D721Med (cell line): Measurements from ENCODE around the gene TLR10.

Source experiments
- DNase-seq: peaks from one replicate; pipeline ENCODE4 v3.0.0; 2011; ENCODE audit warnings: low spot score; ENCODE audit not compliant: insufficient read length
- FAIRE-seq: peaks from 2 replicates; lab custom pipeline; 2011; peaks lifted over from hg19 to GRCh38; lab: Jason Lieb, UNC
- CTCF ChIP-seq: IDR thresholded peaks from 2 replicates; pipeline ENCODE4 v1.5.1; 2012; ENCODE audit warnings: mild to moderate bottlenecking, control low read depth; ENCODE audit not compliant: insufficient read depth; ENCODE audit errors: missing control alignments

TLR10 gene

GRCh38 chr4:38764277-38764676 is 18.5 kb downstream of the TLR10 start:
- FAIRE-seq (no peak), DNase-seq (no peak)
- no peak for TF ChIP-seq CTCF

GRCh38 chr4:38762560-38762959 is 20.2 kb downstream of the TLR10 start:
- FAIRE-seq (no peak), DNase-seq (no peak)
- no peak for TF ChIP-seq CTCF

- FAIRE-seq (no peak), DNase-seq (no peak)
- TF ChIP-seq CTCF, result no peak
These were observed 23.0 kb downstream of the TLR10 start for GRCh38 chr4:38759790-38760122.

- peak; percentile 68 for TF ChIP-seq CTCF
- FAIRE-seq, result no peak
- DNase-seq, result no peak
These were observed 23.5 kb downstream of the TLR10 start for GRCh38 chr4:38759113-38759789.

GRCh38 chr4:38757945-38758600 is 24.7 kb downstream of the TLR10 start:
- DNase-seq (no peak), FAIRE-seq (no peak)
- no peak for TF ChIP-seq CTCF

- no peak for DNase-seq
These were observed 29.6 kb downstream of the TLR10 start for GRCh38 chr4:38752941-38753806.

More at GRCh38 chr4:38752941-38753806, 29.6 kb downstream of the TLR10 start:
- no peak for TF ChIP-seq CTCF
- FAIRE-seq, result no peak
